HepG2 (cell line): Measurements from ENCODE around the gene MAGEA4. TPM values are rescaled to one million over a fixed set of nuclear protein-coding genes. Genes with fewer than 3 reads are reported as not detected.

Experiments
- ATAC-seq: fragments of 200-7000 bp; cut with Tn5 transposase; 3 replicates; pipeline ENCODE4 v1.9.1; 2020; ENCODE audit warnings: mild to moderate bottlenecking, moderate library complexity
- BruUV-seq: library from RNA; stranded (reverse); fragments of 400-500 nt; replicated peaks from 2 replicates; lab custom pipeline; 2021; lab: Mats Ljungman, UMichigan
- CTCF ChIA-PET: fragments of 300-600 bp; formaldehyde crosslinking; extraction: SDS; loops from one replicate; lab custom pipeline; 2021; ENCODE audit warnings: low total read pairs, inconsistent platforms, low intra/inter-chr PET ratio; lab: Yijun Ruan, JAX
- POLR2A ChIA-PET: fragments of 350-600 bp; sonication (Branson Sonifier 250); formaldehyde crosslinking; loops from one replicate; lab custom pipeline; 2020; ENCODE audit warnings: antibody characterized with exemption, inconsistent platforms; lab: Yijun Ruan, JAX
- DNase-seq: peaks from one replicate; pipeline ENCODE4 v3.0.0-alpha.2; 2015; ENCODE audit warnings: low spot score
- FAIRE-seq: peaks from 3 replicates; lab custom pipeline; 2011; peaks lifted over from hg19 to GRCh38; lab: Jason Lieb, UNC
- H2AFZ ChIP-seq: one replicate; pipeline ENCODE4 v1.6.1; 2011; ENCODE audit warnings: low read length, inconsistent platforms
- H3K27ac ChIP-seq: fragments of 300-600 bp; 3 replicates; pipeline ENCODE4 v1.8.0; 2011; ENCODE audit warnings: mixed run types, mild to moderate bottlenecking, mixed read lengths, low read length, inconsistent platforms; ENCODE audit not compliant: insufficient read depth; ENCODE audit errors: extremely low read length
- H3K27me3 ChIP-seq, 2 experiments: fragments of 200-600 bp in 1 of 2; 2 replicates in 1 of 2; 3 replicates in 1 of 2; pipeline versions ENCODE4 v1.6.0 to v1.8.0; 2011; ENCODE audit warnings: low read length in 2 of 2, mild to moderate bottlenecking in 2 of 2, moderate library complexity in 2 of 2, inconsistent platforms in 1 of 2; ENCODE audit not compliant: insufficient read depth in 2 of 2, control insufficient read depth in 1 of 2
- H3K36me3 ChIP-seq, 2 experiments: fragments of 200-600 bp in 1 of 2; replicated peaks in 1 of 2; 2 replicates in 1 of 2; 3 replicates in 1 of 2; pipeline versions ENCODE4 v1.5.1 to v1.8.0; 2011; ENCODE audit warnings: low read length in 2 of 2, inconsistent platforms in 1 of 2; ENCODE audit not compliant: insufficient read depth in 2 of 2, control insufficient read depth in 1 of 2
- H3K4me1 ChIP-seq: 2 replicates; pipeline ENCODE4 v1.5.1; 2012; ENCODE audit warnings: low read length, inconsistent platforms; ENCODE audit not compliant: insufficient read depth
- H3K4me2 ChIP-seq: 2 replicates; pipeline ENCODE4 v1.6.0; 2011; ENCODE audit warnings: low read depth, low read length, inconsistent platforms
- H3K4me3 ChIP-seq, 3 experiments: fragments of 200-600 bp in 1 of 3; sonication (generic), shearing (Covaris generic) in 1 of 3; replicated peaks in 1 of 3; 2 replicates each; pipeline ENCODE4 v1.5.1; 2011 to 2016; ENCODE audit warnings: low read length in 3 of 3, inconsistent platforms in 2 of 3, low read depth in 2 of 3, mild to moderate bottlenecking in 2 of 3, control low read depth in 1 of 3, mixed read lengths in 1 of 3; ENCODE audit not compliant: insufficient read depth in 1 of 3
- H3K79me2 ChIP-seq: one replicate; pipeline ENCODE4 v1.6.1; 2011; ENCODE audit warnings: low read length, inconsistent platforms; ENCODE audit not compliant: insufficient read depth
- H3K9ac ChIP-seq: 2 replicates; pipeline ENCODE4 v1.6.0; 2011; ENCODE audit warnings: mild to moderate bottlenecking, low read depth, low read length, inconsistent platforms; ENCODE audit not compliant: insufficient read depth
- H3K9me3 ChIP-seq: 2 replicates; pipeline ENCODE4 v1.5.1; 2012; ENCODE audit warnings: mild to moderate bottlenecking, low read length
- H4K20me1 ChIP-seq: 2 replicates; pipeline ENCODE4 v1.6.0; 2011; ENCODE audit warnings: inconsistent platforms, mild to moderate bottlenecking, low read length, moderate library complexity; ENCODE audit not compliant: insufficient read depth
- ATF4 ChIP-seq, 2 experiments: fragments of 450-650 bp in 1 of 2; sonication (generic) in 1 of 2; formaldehyde crosslinking; IDR thresholded peaks; 2 replicates each; pipeline versions ENCODE4 v1.5.0 to v1.8.0; 2020 to 2022; ENCODE audit warnings: mild to moderate bottlenecking in 1 of 2, missing genetic modification reagents in 1 of 2
- FIP1L1 ChIP-seq: fragments of 200-400 bp; formaldehyde crosslinking; IDR thresholded peaks from 2 replicates; pipeline ENCODE4 v1.6.1; 2018; ENCODE audit warnings: low read depth, mild to moderate bottlenecking, low read length, moderate library complexity, borderline replicate concordance; ENCODE audit not compliant: insufficient read depth
- FOSL1 ChIP-seq: sonication (generic); formaldehyde crosslinking; IDR thresholded peaks from 2 replicates; pipeline ENCODE4 v1.9.0; 2021; ENCODE audit warnings: missing genetic modification reagents, borderline replicate concordance
- HOXA3 ChIP-seq: sonication (generic); formaldehyde crosslinking; IDR thresholded peaks from 2 replicates; pipeline ENCODE4 v1.5.0; 2020; ENCODE audit warnings: missing genetic modification reagents
- KAT2B ChIP-seq: fragments of 150-350 bp; IDR thresholded peaks from 2 replicates; pipeline ENCODE4 v1.6.1; 2014; ENCODE audit warnings: low read depth, low read length, borderline replicate concordance
- KDM4B ChIP-seq: sonication (generic); formaldehyde crosslinking; IDR thresholded peaks from 2 replicates; pipeline ENCODE4 v1.4.0; 2020; ENCODE audit warnings: missing genetic modification reagents
- MED8 ChIP-seq: sonication (generic); formaldehyde crosslinking; IDR thresholded peaks from 2 replicates; pipeline ENCODE4 v1.8.1; 2023; ENCODE audit warnings: mild to moderate bottlenecking, missing genetic modification reagents; ENCODE audit not compliant: insufficient replicate concordance
- MYC ChIP-seq: sonication (generic); formaldehyde crosslinking; IDR thresholded peaks from 2 replicates; pipeline ENCODE4 v1.9.0; 2021; ENCODE audit warnings: missing genetic modification reagents, borderline replicate concordance
- NR2F6 ChIP-seq, 2 experiments: IDR thresholded peaks; 2 replicates each; pipeline ENCODE4 v1.6.1; 2016; ENCODE audit warnings: antibody characterized with exemption in 1 of 2, mild to moderate bottlenecking in 1 of 2
- RXRA ChIP-seq: sonication (generic); formaldehyde crosslinking; IDR thresholded peaks from 2 replicates; pipeline ENCODE4 v1.5.1; 2020; ENCODE audit warnings: missing genetic modification reagents
- STAG1 ChIP-seq: sonication (generic); formaldehyde crosslinking; IDR thresholded peaks from 2 replicates; pipeline ENCODE4 v1.4.0; 2020; ENCODE audit warnings: missing genetic modification reagents
- TBX2 ChIP-seq: sonication (generic); formaldehyde crosslinking; IDR thresholded peaks from 2 replicates; pipeline ENCODE4 v1.5.0; 2020; ENCODE audit warnings: missing genetic modification reagents, mild to moderate bottlenecking, borderline replicate concordance
- ZBTB4 ChIP-seq: sonication (generic); formaldehyde crosslinking; IDR thresholded peaks from 2 replicates; pipeline ENCODE4 v1.4.0; 2020; ENCODE audit warnings: missing genetic modification reagents, mild to moderate bottlenecking, borderline replicate concordance
- ZNF18 ChIP-seq: sonication (generic); formaldehyde crosslinking; IDR thresholded peaks from 2 replicates; pipeline ENCODE4 v1.8.0; 2022; ENCODE audit warnings: mild to moderate bottlenecking, missing genetic modification reagents; ENCODE audit not compliant: insufficient replicate concordance
- WGBS: methylation state at CpG from one replicate; pipeline ENCODE4 v1.1.6; 2017; ENCODE audit warnings: low lambda C conversion rate; 5-methylcytosine and 5-hydroxymethylcytosine counted together
- in situ Hi-C: cut with HindIII; loops from 2 replicates; pipeline ENCODE4 v1.10.0; 2017; ENCODE audit warnings: low pct_unique_long_range_greater_than_20kb; ENCODE audit not compliant: extremely low pct_ligation_motif_present
- intact Hi-C: fragments of 100-400 bp; cut with micrococcal nuclease; formaldehyde crosslinking; loops from one replicate; pipeline ENCODE4 v1.10.0; 2022; ENCODE audit not compliant: unreplicated experiment
- polyA plus RNA-seq, 8 experiments: library from polyadenylated mRNA; depleted of rRNA in 3 of 8; stranded (reverse) in 7 of 8; unstranded in 1 of 8; fragments of >200 nt; fragmentation: Illumina TruSeq in 4 of 8; extraction: Trizol in 4 of 8; gene quantifications; 2 replicates each; pipeline versions ENCODE4 v1.2.1 to v1.2.3, GENCODE V29; 2011 to 2016; ENCODE audit warnings: low read depth in 4 of 8, missing spikeins in 1 of 8, mixed read lengths in 1 of 8; ENCODE audit not compliant: insufficient read depth in 1 of 8
- total RNA-seq, 5 experiments: library from RNA; depleted of rRNA; stranded (reverse); fragments of >200 nt; fragmentation: Illumina TruSeq; extraction: Trizol; gene quantifications; 2 replicates each; pipeline ENCODE4 v1.2.3, GENCODE V29; 2016; ENCODE audit warnings: low read depth in 1 of 5

The MAGEA4 gene
- total and polyA plus RNA-seq, 2 of the 13 experiments (the other 11 are each of a cell fraction or from before 2014, with no cell fraction given) = not detected

- ATAC-seq = no peak
- Histone ChIP-seq H3K4me1 (no peaks in the 10 kb centered on the region), H3K9ac (no peak overlapping the region), H3K4me3 (no peak overlapping the region), H2AFZ (no peak overlapping the region), H3K27ac (no peak overlapping the region), H3K4me2 (no peak overlapping the region), H3K79me2 (no peaks in the 10 kb centered on the region), H3K9me3 (no peaks in the 10 kb centered on the region)
- CTCF ChIA-PET = no interaction called here
- intact Hi-C loops = no loop called here
- POLR2A ChIA-PET = no interaction called here
- 0% methylated on average over 3 of the region's 6 CpGs for WGBS
- no peak for DNase-seq
- TF ChIP-seq MYC (CRISPR knock-in tag) = no peak
- TF ChIP-seq FOSL1 (CRISPR knock-in tag) = no peak
- TF ChIP-seq KDM4B = no peak
- TF ChIP-seq KAT2B = no peak
- no peak for TF ChIP-seq NR2F6 (IDR thresholded peaks at IDR 0.05)
- no peak for TF ChIP-seq NR2F6 (CRISPR knock-in tag; IDR thresholded peaks at IDR 0.05)
- TF ChIP-seq STAG1 (CRISPR knock-in tag) = no peak
- no peak for TF ChIP-seq FIP1L1
- TF ChIP-seq RXRA (CRISPR knock-in tag) = no peak
- TF ChIP-seq HOXA3 = no peak
- no peak for TF ChIP-seq ATF4 (CRISPR knock-in tag; IDR thresholded peaks at IDR 0.05)
- TF ChIP-seq ZBTB4 = no peak
- no peak for TF ChIP-seq TBX2 (CRISPR knock-in tag)
- TF ChIP-seq MED8 (CRISPR knock-in tag) = no peak
- no peak for TF ChIP-seq ZNF18 (CRISPR knock-in tag)
- TF ChIP-seq, all 625 proteins: peak for 0
- no peaks in the 10 kb centered on the region for H3K36me3 ChIP-seq
- no peaks in the 10 kb centered on the region for H4K20me1 ChIP-seq
- no TSS peak for BruUV-seq
- no peak for FAIRE-seq
- in situ Hi-C loops = no loop called here
- H3K27me3 ChIP-seq = no peaks in the 10 kb centered on the region
Observed at GRCh38 chrX:151920530-151920929, 7.8 kb downstream of the MAGEA4 start.
